Measurements from ENCODE around the gene TNRC6B.

DNA sequence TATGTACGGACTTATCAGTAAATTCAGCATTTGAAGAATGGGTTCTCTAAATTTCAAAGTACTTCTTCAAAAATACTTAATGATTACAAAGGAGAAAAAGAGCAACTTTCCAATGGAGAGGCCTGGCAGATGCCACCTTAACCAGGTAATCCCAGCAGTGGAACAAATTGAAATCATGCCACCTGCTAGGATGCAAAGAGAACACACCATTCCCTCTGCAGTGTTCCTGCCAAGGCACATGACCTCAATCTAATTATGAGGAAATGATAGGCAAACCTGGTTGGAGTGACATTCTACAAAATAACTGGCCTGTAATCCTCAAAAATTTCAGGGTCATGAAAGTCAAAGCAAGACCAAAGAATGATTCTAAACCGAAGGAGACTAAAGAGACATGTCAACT, 21.5 kb downstream of the TNRC6B start:
- TF ChIP-seq, protein P1, sequence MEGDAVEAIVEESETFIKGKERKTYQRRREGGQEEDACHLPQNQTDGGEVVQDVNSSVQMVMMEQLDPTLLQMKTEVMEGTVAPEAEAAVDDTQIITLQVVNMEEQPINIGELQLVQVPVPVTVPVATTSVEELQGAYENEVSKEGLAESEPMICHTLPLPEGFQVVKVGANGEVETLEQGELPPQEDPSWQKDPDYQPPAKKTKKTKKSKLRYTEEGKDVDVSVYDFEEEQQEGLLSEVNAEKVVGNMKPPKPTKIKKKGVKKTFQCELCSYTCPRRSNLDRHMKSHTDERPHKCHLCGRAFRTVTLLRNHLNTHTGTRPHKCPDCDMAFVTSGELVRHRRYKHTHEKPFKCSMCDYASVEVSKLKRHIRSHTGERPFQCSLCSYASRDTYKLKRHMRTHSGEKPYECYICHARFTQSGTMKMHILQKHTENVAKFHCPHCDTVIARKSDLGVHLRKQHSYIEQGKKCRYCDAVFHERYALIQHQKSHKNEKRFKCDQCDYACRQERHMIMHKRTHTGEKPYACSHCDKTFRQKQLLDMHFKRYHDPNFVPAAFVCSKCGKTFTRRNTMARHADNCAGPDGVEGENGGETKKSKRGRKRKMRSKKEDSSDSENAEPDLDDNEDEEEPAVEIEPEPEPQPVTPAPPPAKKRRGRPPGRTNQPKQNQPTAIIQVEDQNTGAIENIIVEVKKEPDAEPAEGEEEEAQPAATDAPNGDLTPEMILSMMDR (IDR thresholded peaks at IDR 0.05): no peak
- TF ChIP-seq EP300 (IDR thresholded peaks at IDR 0.05) (no peak), POLR2A (IDR thresholded peaks at IDR 0.05; ENCODE audit: low read depth) (no peak)
